Mesothelial cell of epicardium (in vitro differentiated cells): ENCODE measurements around the gene ATP2B1. TPM values are rescaled to one million over a fixed set of nuclear protein-coding genes. Genes with fewer than 3 reads are reported as not detected.
A peak's percentile ranks its signal among the peaks of the same experiment; 100 is the strongest.
"Not testable (repeated sequence)": the region's sequence is repeated elsewhere in the genome, so short reads cannot be mapped to it uniquely, and the experiment has no call there.

Experiments
- DNase-seq, 2 experiments: peaks; one replicate each; pipeline ENCODE4 v3.0.0; 2021; ENCODE audit warnings: low spot score in 2 of 2; ENCODE audit not compliant: unreplicated experiment in 2 of 2
- H3K27ac Mint-ChIP-seq: 2 replicates; pipeline ENCODE4 v1.8.0; 2021; ENCODE audit warnings: mixed read lengths
- H3K27me3 Mint-ChIP-seq: 2 replicates; pipeline ENCODE4 v1.8.0; 2021; ENCODE audit warnings: low read depth, mixed read lengths
- H3K36me3 Mint-ChIP-seq: 2 replicates; pipeline ENCODE4 v1.8.0; 2021; ENCODE audit warnings: mixed read lengths
- H3K4me1 Mint-ChIP-seq: 2 replicates; pipeline ENCODE4 v1.8.0; 2021; ENCODE audit warnings: mixed read lengths
- H3K4me3 Mint-ChIP-seq: 2 replicates; pipeline ENCODE4 v1.8.0; 2021; ENCODE audit warnings: mild to moderate bottlenecking, moderate library complexity, mixed read lengths
- H3K9me3 Mint-ChIP-seq: 2 replicates; pipeline ENCODE4 v1.8.0; 2021; ENCODE audit warnings: mixed read lengths
- CTCF ChIP-seq: fragments of 200-600 bp; sonication (generic); IDR thresholded peaks from one replicate; pipeline ENCODE4 v1.5.0; 2021; ENCODE audit warnings: antibody characterized with exemption; ENCODE audit not compliant: unreplicated experiment
- total RNA-seq: library from RNA; stranded (reverse); gene quantifications from 3 replicates; pipeline ENCODE4 v1.2.1, GENCODE V29; 2021

Gene ATP2B1
- total RNA-seq, 1 donor from 2014 or later: 131 TPM

- Mint-ChIP-seq H3K36me3 (no peaks in the 10 kb centered on the region), H3K9me3 (no peaks in the 10 kb centered on the region), H3K4me1 (peaks cover 68% of the 10 kb centered on the region), H3K27me3 (no peaks in the 10 kb centered on the region), H3K4me3 (no peak overlapping the region), H3K27ac (peak overlapping the region; percentile 4)
- no peak for TF ChIP-seq CTCF
- no peak for DNase-seq
Observed at GRCh38 chr12:89701606-89702206, 6.9 kb downstream of the ATP2B1 start.

GRCh38 chr12:89700191-89700810 is 8.3 kb downstream of the ATP2B1 start:
- H3K4me1 Mint-ChIP-seq: peaks cover 63% of the 10 kb centered on the region
- no peak for TF ChIP-seq CTCF
- H3K4me3 Mint-ChIP-seq: no peak overlapping the region
- no peaks in the 10 kb centered on the region for H3K27me3 Mint-ChIP-seq
- DNase-seq: no peak
- no peak overlapping the region for H3K27ac Mint-ChIP-seq
- H3K9me3 Mint-ChIP-seq: no peaks in the 10 kb centered on the region
- H3K36me3 Mint-ChIP-seq: no peaks in the 10 kb centered on the region

- H3K27me3 Mint-ChIP-seq: no peaks in the 10 kb centered on the region
- no peaks in the 10 kb centered on the region for H3K36me3 Mint-ChIP-seq
- H3K9me3 Mint-ChIP-seq: no peaks in the 10 kb centered on the region
- peaks cover 61% of the 10 kb centered on the region for H3K4me1 Mint-ChIP-seq
- no peak for DNase-seq
- H3K4me3 Mint-ChIP-seq: no peak overlapping the region
- no peak for TF ChIP-seq CTCF
- no peak overlapping the region for H3K27ac Mint-ChIP-seq
Observed at GRCh38 chr12:89698607-89699006, 10.0 kb downstream of the ATP2B1 start.

- not testable (repeated sequence) for DNase-seq, H3K27me3 Mint-ChIP-seq, H3K36me3 Mint-ChIP-seq, H3K27ac Mint-ChIP-seq, H3K9me3 Mint-ChIP-seq, H3K4me3 Mint-ChIP-seq
- peaks cover 61% of the 10 kb centered on the region for H3K4me1 Mint-ChIP-seq
Observed at GRCh38 chr12:89697728-89698127, 10.9 kb downstream of the ATP2B1 start.

GRCh38 chr12:89697296-89697695 is 11.3 kb downstream of the ATP2B1 start:
- no peaks in the 10 kb centered on the region for H3K27me3 Mint-ChIP-seq
- H3K36me3 Mint-ChIP-seq: no peaks in the 10 kb centered on the region
- no peaks in the 10 kb centered on the region for H3K9me3 Mint-ChIP-seq
- peak overlapping the region; percentile 66 for H3K27ac Mint-ChIP-seq
- no peak for DNase-seq
- peaks cover 57% of the 10 kb centered on the region for H3K4me1 Mint-ChIP-seq
- TF ChIP-seq CTCF: no peak
- H3K4me3 Mint-ChIP-seq: no peak overlapping the region

- no peak for TF ChIP-seq CTCF
- no peak overlapping the region for H3K4me3 Mint-ChIP-seq
- peaks cover 60% of the 10 kb centered on the region for H3K4me1 Mint-ChIP-seq
- H3K27me3 Mint-ChIP-seq: no peaks in the 10 kb centered on the region
- no peaks in the 10 kb centered on the region for H3K9me3 Mint-ChIP-seq
- peak overlapping the region; percentile 65 for H3K27ac Mint-ChIP-seq
- no peak for DNase-seq
- no peaks in the 10 kb centered on the region for H3K36me3 Mint-ChIP-seq
Observed at GRCh38 chr12:89695830-89696229, 12.8 kb downstream of the ATP2B1 start.
